Stimulated activated CD8-positive, alpha-beta memory T cell treated with anti-CD3 and anti-CD28 coated beads, Interleukin-2, amount 100 ng/mL, for 1 hour (primary cell): ENCODE results near the gene CPXM2.

ENCODE experiments used
- DNase-seq, 2 donors: peaks; one replicate each; pipeline ENCODE4 v3.0.0-alpha.2; 2020; ENCODE audit warnings: low read depth in 2 of 2

The CPXM2 gene

GRCh38 chr10:123870260-123870659, 21.3 kb downstream of the CPXM2 start:
- no peak for DNase-seq

DNA sequence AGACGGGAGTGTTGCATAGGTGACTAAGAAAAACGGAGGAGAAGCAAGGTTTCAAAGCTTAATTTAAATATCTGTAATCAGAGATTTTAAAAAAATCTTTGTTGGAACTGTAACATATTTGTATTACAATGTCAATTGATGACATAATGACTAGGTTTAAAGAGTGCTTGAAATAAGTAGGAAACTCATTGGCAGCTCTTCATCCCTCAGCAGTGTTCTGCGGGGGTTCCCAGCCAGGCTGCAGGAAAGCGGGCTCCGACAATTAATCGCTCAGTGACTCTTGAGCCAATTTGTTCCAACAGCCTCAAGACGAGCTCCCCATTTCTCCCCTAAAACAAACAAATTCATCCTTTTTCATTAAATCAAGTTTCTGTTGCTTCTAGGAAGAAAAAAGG, 22.6 kb downstream of the CPXM2 start:
- DNase-seq, result no peak

DNA sequence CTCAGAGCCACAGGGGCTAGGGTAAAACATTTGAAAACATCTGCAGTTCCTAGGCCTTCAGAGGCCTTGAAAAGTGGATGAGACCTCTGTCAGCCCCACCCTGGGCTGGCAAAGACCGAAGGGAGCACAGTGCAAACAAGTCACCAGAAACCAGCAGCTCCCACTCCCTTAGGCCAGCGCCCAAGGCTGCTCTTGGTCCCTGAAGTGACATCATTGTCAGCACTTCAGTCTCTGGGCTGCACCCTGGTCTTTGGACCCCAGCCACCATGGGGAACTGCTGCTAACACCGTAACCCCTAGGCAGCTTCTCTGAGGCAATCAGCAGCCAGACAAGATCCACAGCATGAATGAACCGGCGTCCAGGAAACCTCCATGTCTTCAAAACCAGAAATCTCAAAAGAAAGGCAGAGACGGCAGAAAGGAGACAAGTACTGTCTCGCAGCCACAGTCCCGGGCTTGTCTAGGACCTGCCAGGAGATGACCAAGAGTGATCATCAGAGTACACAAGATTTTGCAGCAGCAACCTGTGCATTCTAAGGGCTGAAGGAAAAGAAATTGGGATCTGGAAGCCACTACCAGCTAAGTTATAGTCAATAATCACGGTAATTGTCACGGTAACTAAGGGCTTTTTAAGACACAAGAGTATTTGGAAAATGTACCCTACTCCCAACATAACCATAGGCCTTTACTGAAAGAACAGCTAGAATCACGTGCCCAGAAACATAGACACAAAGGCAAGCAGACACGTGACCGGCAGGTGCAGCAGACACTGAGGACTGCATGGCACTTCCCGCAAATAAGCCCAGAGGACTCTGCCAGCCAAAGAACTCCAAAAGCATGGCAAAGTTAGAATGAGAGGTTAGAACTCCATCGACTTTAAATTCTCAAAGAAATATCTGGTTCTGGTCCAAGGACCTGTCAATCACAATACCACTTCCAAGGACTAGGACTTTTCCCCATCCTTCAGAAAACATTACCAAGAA, 23.3 kb downstream of the CPXM2 start:
- no peak for DNase-seq

DNA sequence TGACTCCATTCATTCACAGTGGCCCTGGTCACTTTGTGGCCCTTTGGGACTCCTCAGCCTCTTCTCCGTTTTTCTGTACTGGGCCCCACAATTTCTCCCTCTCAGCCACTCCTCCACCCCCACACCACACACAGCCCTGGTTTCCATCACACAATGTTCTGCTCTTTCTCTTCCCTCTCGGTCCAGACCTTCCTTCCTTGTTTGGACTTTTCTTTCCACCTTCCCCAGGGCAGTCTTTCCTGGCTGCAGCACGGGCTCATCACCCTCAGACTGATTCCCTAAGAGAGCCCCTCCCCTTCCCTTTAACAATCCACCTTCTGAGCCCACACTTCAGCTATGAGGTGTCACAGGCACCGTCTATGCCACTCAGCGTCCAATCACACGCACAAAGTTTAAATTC, 25.7 kb downstream of the CPXM2 start:
- DNase-seq, result no peak

- no peak for DNase-seq
Observed at GRCh38 chr10:123865350-123865749, 26.3 kb downstream of the CPXM2 start.

GRCh38 chr10:123864923-123865322, 26.7 kb downstream of the CPXM2 start:
- no peak for DNase-seq

GRCh38 chr10:123863721-123864482, 27.7 kb downstream of the CPXM2 start:
- no peak for DNase-seq

GRCh38 chr10:123863183-123863575, 28.4 kb downstream of the CPXM2 start:
- no peak for DNase-seq

- DNase-seq, result no peak
Observed at GRCh38 chr10:123862421-123863182, 29.0 kb downstream of the CPXM2 start.

DNA sequence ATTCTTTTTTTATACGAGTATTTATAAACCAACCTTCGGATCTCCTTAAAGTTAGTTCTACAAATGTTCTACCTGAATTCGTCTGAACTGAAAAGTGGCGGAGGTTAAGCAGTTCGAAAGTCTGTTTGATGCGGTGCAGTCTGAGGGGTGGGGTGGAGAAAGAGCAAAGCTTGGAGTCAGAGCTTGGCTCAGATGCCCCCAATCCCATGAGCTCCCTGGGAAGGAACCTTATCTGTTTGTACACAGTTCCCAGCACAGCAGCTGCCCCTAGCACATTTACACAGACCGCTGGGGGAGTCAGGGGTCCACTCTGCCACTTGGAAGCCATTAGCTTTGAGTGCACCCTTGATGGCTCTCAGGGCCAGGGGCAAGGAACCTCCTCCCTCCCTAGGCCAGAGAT, 30.8 kb downstream of the CPXM2 start:
- no peak for DNase-seq

- no peak for DNase-seq
Observed at GRCh38 chr10:123860209-123860608, 31.4 kb downstream of the CPXM2 start.

DNA sequence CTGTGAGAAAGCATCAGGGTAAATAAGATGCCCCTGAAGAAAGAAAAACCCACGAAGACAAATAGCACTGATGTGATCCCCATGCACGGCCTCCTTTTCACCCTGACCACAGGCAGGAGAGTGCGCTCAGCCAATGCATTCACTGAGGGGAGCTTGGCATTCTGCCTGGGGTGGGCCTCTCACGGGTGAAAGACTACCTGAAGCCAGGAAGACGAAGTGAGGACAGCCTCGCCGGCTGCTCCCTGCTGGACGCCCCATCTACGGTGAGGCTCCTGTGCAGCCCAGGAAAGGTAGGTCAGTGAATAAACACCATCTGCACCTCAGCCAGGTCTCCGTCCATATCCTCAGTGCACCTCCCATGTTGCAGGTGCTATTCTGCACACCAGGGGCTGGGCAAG, 32.0 kb downstream of the CPXM2 start:
- no peak for DNase-seq

DNA sequence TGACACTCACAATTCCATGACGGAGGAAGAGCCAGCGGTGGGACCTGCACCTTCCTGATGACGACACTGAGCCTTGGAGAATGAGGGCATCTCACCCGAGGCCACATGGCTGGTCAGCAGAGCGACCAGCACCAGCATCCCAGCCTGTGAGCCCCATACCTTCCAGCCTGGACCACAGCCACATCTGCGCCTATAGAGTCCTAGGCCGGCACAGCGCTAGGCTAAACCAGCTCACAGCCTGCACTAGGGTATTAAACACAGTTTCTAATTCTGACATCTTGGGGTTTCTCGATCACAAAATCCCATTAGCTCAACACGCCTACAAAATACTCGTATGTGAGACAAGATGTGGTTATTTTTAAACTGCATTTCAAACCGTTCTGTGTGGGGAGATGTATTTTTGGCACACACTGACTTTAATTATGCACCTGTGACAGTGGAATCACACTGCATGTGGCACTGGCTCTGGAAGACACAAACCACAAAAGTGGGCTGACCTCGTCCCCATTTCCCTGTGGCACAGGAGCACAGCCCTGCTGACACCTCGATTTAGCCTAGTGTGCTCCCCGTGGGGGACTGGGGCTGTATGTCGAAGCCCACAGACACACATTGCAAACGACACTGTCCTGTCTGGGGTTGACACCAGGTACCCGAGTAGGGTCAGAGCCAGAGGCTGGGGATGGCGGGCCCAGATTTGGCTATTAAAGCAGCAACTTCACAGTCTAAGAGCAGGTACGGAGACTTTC, 32.5 kb downstream of the CPXM2 start:
- no peak for DNase-seq

DNA sequence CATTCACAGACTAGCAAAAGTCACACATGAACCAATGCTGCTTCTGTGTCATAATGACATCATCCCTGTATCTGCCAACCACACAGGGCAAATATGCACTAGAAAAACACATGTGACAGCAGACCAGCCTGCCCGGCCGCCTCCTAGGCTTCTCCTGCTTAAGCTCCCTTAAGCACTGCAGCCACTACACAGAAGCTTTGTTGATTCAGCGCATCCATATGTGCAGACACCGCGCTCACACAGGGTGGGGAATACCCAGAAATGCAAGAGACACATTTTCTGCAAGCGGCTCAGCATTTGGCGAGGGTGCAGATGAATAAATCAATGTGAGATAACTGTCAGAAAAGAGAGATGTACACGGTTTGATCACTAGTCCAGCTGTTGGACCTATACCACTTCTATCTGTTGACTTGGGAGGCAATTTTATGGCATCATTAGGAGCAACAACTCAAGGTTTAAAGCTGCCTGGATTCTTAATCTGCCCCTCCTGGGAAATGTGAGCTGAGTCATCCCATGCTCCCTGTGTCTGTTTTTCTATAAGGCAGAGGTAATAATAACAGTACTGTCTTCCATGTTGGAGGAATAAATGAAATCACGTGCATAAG, 33.4 kb downstream of the CPXM2 start:
- no peak for DNase-seq

DNA sequence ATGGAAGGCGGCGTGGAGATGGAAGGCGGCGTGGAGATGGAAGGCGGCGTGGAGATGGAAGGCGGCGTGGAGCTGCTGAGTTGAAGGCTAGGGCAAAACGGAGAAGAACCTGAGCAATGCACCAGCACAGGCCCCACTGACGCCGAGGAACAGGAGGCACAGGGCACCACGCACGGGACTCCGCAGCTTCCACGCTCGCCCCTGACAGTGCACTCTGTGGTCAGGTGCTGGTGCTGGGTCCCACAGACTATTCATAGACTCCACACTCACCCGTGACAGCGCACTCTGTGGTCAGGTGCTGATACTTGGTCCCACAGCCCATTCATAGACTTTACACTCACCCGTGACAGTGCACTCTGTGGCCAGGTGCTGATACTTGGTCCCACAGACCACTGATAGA, 34.0 kb downstream of the CPXM2 start:
- no peak for DNase-seq

DNA sequence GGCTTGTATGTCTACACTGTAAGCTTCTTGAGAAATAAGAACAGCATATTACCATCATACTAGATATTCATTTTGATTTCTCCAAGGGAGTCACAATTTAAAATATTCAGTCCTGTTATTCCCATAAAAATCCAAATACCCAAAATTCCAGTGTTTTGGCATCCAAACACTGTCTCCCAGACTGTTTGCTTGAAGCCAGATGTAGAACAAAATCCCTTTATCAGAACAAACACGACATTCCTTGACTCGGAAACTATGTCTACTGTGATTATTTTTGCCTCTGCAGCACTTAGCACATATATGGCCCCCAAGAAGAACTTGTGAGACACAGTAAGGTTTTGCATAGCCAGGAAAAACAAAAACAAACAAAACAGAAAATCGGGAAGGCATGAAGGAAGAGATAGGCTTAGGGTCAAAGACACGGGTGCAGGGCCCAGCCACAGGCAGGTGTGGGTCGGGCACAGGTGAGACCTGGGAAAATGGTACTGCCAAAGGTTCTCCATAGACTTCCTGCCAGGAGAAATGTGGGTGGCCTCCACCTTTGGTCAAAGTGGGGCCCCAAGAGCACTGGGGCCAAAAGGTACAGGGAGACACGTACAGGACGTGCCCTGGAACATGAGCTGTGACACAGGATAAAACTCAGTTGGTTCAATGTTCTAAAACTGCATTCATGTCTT, 36.5 kb downstream of the CPXM2 start:
- DNase-seq, result no peak

GRCh38 chr10:123854498-123854897, 37.1 kb downstream of the CPXM2 start:
- DNase-seq, result no peak

DNA sequence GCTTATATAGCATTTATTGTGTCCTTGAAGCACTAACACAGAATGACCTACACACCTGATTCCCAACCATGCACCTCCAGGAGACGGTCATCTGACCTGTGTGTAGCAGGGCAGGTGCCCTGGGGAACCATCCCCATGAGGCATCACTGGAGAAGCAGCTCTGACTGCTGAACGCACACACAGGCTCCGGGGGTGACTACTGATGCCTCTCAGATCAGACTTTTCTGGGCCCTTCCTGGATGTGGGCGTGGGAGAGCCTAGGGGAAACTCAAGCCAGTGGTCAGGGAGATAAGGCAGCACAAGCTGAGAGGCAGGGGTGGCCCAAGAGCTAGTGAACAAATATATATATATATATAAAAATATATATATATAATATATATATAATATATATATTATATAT, 37.6 kb downstream of the CPXM2 start:
- DNase-seq, result no peak

GRCh38 chr10:123852411-123852951, 39.1 kb downstream of the CPXM2 start:
- no peak for DNase-seq
